ENCODE measurements around the gene UBE2L3. TPM values are rescaled to one million over a fixed set of nuclear protein-coding genes. Genes with fewer than 3 reads are reported as not detected.

UBE2L3 gene
- total RNA-seq, 1 donor from 2014 or later: 35.9 TPM

GRCh38 chr22:21646608-21647590 is 79.4 kb downstream of the UBE2L3 start:
- peak; percentile 44 for ATAC-seq

- ATAC-seq: no peak
Measured at GRCh38 chr22:21650280-21650679, 82.8 kb downstream of the UBE2L3 start.

GRCh38 chr22:21650823-21651520 is 83.5 kb downstream of the UBE2L3 start:
- no peak for ATAC-seq

- no peak for ATAC-seq
Measured at GRCh38 chr22:21651521-21652009, 84.1 kb downstream of the UBE2L3 start.

GRCh38 chr22:21652010-21652546 is 84.6 kb downstream of the UBE2L3 start:
- ATAC-seq: peak; percentile 69

- ATAC-seq: no peak
Measured at GRCh38 chr22:21652547-21653545, 85.3 kb downstream of the UBE2L3 start.

GRCh38 chr22:21657020-21657359 is 89.5 kb downstream of the UBE2L3 start:
- no peak for ATAC-seq

GRCh38 chr22:21657360-21658032 is 90.0 kb downstream of the UBE2L3 start:
- peak; percentile 83 for ATAC-seq

- no peak for ATAC-seq
Measured at GRCh38 chr22:21659864-21660525, 92.5 kb downstream of the UBE2L3 start.

- no peak for ATAC-seq
Measured at GRCh38 chr22:21660904-21661303, 93.4 kb downstream of the UBE2L3 start.

GRCh38 chr22:21661991-21662390 is 94.5 kb downstream of the UBE2L3 start:
- ATAC-seq: no peak

GRCh38 chr22:21663738-21664137 is 96.2 kb downstream of the UBE2L3 start:
- no peak for ATAC-seq

GRCh38 chr22:21665047-21665851 is 97.7 kb downstream of the UBE2L3 start:
- no peak for ATAC-seq

GRCh38 chr22:21666786-21667185 is 99.3 kb downstream of the UBE2L3 start:
- no peak for ATAC-seq

GRCh38 chr22:21669026-21669425 is 101.5 kb downstream of the UBE2L3 start:
- peak; percentile 59 for ATAC-seq

GRCh38 chr22:21672107-21672629 is 104.7 kb downstream of the UBE2L3 start:
- ATAC-seq: no peak
